K562 (cell line): ENCODE data around the gene RHBDF2. TPM values are rescaled to one million over a fixed set of nuclear protein-coding genes. Genes with fewer than 3 reads are reported as not detected.

ENCODE experiments used
- ATF4 ChIP-seq: fragments of 450-650 bp; formaldehyde crosslinking; IDR thresholded peaks from 2 replicates; pipeline ENCODE4 v1.4.0; 2022; ENCODE audit warnings: mild to moderate bottlenecking, moderate library complexity
- BRF1 ChIP-seq: IDR thresholded peaks from 3 replicates; pipeline ENCODE4 v1.6.1; 2011; ENCODE audit warnings: borderline replicate concordance, mild to moderate bottlenecking; ENCODE audit not compliant: insufficient read length; ENCODE audit errors: extremely low read depth
- CHD4 ChIP-seq: fragments of 200-600 bp; sonication (generic); IDR thresholded peaks from 3 replicates; pipeline ENCODE4 v1.6.1; 2012; ENCODE audit warnings: low read depth, mild to moderate bottlenecking, mixed read lengths, low read length, inconsistent platforms; ENCODE audit not compliant: insufficient read depth, insufficient replicate concordance, poor library complexity, severe bottlenecking
- CREM ChIP-seq: IDR thresholded peaks from 2 replicates; pipeline ENCODE4 v1.6.1; 2014; ENCODE audit warnings: antibody characterized with exemption, low read depth
- ERF ChIP-seq: fragments of 450-650 bp; formaldehyde crosslinking; IDR thresholded peaks from 2 replicates; pipeline ENCODE4 v1.4.0; 2020; ENCODE audit warnings: mild to moderate bottlenecking, mixed read lengths
- FIP1L1 ChIP-seq: fragments of 200-400 bp; formaldehyde crosslinking; IDR thresholded peaks from 2 replicates; pipeline ENCODE4 v1.6.1; 2018; ENCODE audit warnings: mild to moderate bottlenecking, low read depth, low read length; ENCODE audit not compliant: poor library complexity, severe bottlenecking
- IRF2 ChIP-seq: sonication (generic); formaldehyde crosslinking; IDR thresholded peaks from 2 replicates; pipeline ENCODE4 v1.8.1; 2022; ENCODE audit warnings: mild to moderate bottlenecking, missing genetic modification reagents
- PCBP1 ChIP-seq: fragments of 200-400 bp; formaldehyde crosslinking; IDR thresholded peaks from 2 replicates; pipeline ENCODE4 v1.6.1; 2018; ENCODE audit warnings: mild to moderate bottlenecking, low read depth, low read length; ENCODE audit not compliant: poor library complexity, severe bottlenecking
- POLR2G ChIP-seq: fragments of 200-400 bp; formaldehyde crosslinking; IDR thresholded peaks from 2 replicates; pipeline ENCODE4 v1.6.1; 2017; ENCODE audit warnings: low read depth, mild to moderate bottlenecking, antibody characterized with exemption, low read length, moderate library complexity
- PTBP1 ChIP-seq: fragments of 200-400 bp; formaldehyde crosslinking; IDR thresholded peaks from 2 replicates; pipeline ENCODE4 v1.6.1; 2017; ENCODE audit warnings: low read depth, low read length
- PURB ChIP-seq: sonication (generic); formaldehyde crosslinking; IDR thresholded peaks from 2 replicates; pipeline ENCODE4 v1.9.0; 2021; ENCODE audit warnings: low read depth, mild to moderate bottlenecking, missing genetic modification reagents
- RBM22 ChIP-seq: fragments of 200-400 bp; formaldehyde crosslinking; IDR thresholded peaks from 2 replicates; pipeline ENCODE4 v1.6.1; 2018; ENCODE audit warnings: low read length, low read depth; ENCODE audit not compliant: poor library complexity, severe bottlenecking
- SRSF3 ChIP-seq: fragments of 200-400 bp; formaldehyde crosslinking; IDR thresholded peaks from 2 replicates; pipeline ENCODE4 v1.6.1; 2016; ENCODE audit warnings: mild to moderate bottlenecking, low read length, moderate library complexity; ENCODE audit not compliant: insufficient read depth
- TAL1 ChIP-seq: fragments of 450-650 bp; IDR thresholded peaks from 2 replicates; pipeline ENCODE4 v1.6.1; 2016; ENCODE audit warnings: mild to moderate bottlenecking
- YY1 ChIP-seq, 3 experiments: IDR thresholded peaks; 2 replicates each; pipeline ENCODE4 v1.6.1; 2011; ENCODE audit warnings: low read length in 2 of 3, mild to moderate bottlenecking in 2 of 3, moderate library complexity in 2 of 3, borderline replicate concordance in 1 of 3, control low read depth in 1 of 3, low read depth in 1 of 3; ENCODE audit not compliant: insufficient read depth in 3 of 3, insufficient replicate concordance in 2 of 3, control insufficient read depth in 1 of 3, insufficient read length in 1 of 3; ENCODE audit errors: extremely low read depth in 1 of 3
- ZNF12 ChIP-seq: sonication (generic); formaldehyde crosslinking; IDR thresholded peaks from 2 replicates; pipeline ENCODE4 v1.4.0; 2020; ENCODE audit warnings: mild to moderate bottlenecking, missing genetic modification reagents
- ZNF197 ChIP-seq: fragments of 200-800 bp; sonication (Bioruptor generic); IDR thresholded peaks from 2 replicates; pipeline ENCODE4 v1.6.1; 2016; ENCODE audit warnings: low read depth, missing genetic modification characterization, missing compliant biosample characterization
- ZNF324 ChIP-seq: fragments of 250-450 bp; sonication (Bioruptor Pico); IDR thresholded peaks from 2 replicates; pipeline ENCODE4 v1.4.0; 2020; ENCODE audit warnings: mild to moderate bottlenecking
- polyA plus RNA-seq, 8 experiments: library from polyadenylated mRNA; depleted of rRNA in 4 of 8; stranded (reverse) in 5 of 8; unstranded in 3 of 8; fragments of >200 nt; fragmentation: Nextera tagmentation in 2 of 8; fragmentation: Illumina TruSeq in 1 of 8; extraction: Ambion mirVana in 2 of 8; extraction: Trizol in 1 of 8; gene quantifications; 2 replicates each; pipeline versions ENCODE4 v1.2.1 to v1.2.3, GENCODE V29; 2011 to 2014; ENCODE audit warnings: inconsistent platforms in 1 of 8, missing spikeins in 1 of 8
- total RNA-seq, 7 experiments: library from RNA; depleted of rRNA in 6 of 7; stranded (reverse); fragments of >200 nt in 6 of 7; fragmentation: Illumina TruSeq in 2 of 7; extraction: Trizol in 2 of 7; gene quantifications; 2 replicates each; pipeline versions ENCODE4 v1.2.1 to v1.2.3, GENCODE V29; 2011 to 2021; ENCODE audit warnings: low replicate concordance in 1 of 7
- TF ChIP-seq, protein P1 (sequence below): fragments of 450-650 bp; IDR thresholded peaks from 2 replicates; pipeline ENCODE4 v1.6.1; 2018; ENCODE audit warnings: mild to moderate bottlenecking, low read depth; ENCODE audit not compliant: partially characterized antibody
- TF ChIP-seq, protein P2 (sequence below): sonication (generic); formaldehyde crosslinking; IDR thresholded peaks from 2 replicates; pipeline ENCODE4 v1.8.1; 2023; ENCODE audit warnings: mild to moderate bottlenecking, missing genetic modification reagents
- TF ChIP-seq, protein P3 (sequence below), 2 experiments: fragments of 250-450 bp in 1 of 2; fragments of 450-650 bp in 1 of 2; sonication (Bioruptor Pico) in 1 of 2; IDR thresholded peaks; 2 replicates each; pipeline versions ENCODE4 v1.6.1 to v1.8.0; 2016 to 2021; ENCODE audit warnings: mild to moderate bottlenecking in 2 of 2, moderate library complexity in 2 of 2, missing compliant biosample characterization in 1 of 2, missing genetic modification characterization in 1 of 2

RHBDF2 gene
- total and polyA plus RNA-seq, 9 of the 15 experiments (the other 6 are each of a cell fraction or from before 2014, with no cell fraction given) = 0.04 to 2.8 (median 1.1) TPM

GRCh38 chr17:76452660-76453430 is 48.4 kb downstream of the RHBDF2 start, which contains the start of gene UBE2O (continued):
- TF ChIP-seq, protein P1, sequence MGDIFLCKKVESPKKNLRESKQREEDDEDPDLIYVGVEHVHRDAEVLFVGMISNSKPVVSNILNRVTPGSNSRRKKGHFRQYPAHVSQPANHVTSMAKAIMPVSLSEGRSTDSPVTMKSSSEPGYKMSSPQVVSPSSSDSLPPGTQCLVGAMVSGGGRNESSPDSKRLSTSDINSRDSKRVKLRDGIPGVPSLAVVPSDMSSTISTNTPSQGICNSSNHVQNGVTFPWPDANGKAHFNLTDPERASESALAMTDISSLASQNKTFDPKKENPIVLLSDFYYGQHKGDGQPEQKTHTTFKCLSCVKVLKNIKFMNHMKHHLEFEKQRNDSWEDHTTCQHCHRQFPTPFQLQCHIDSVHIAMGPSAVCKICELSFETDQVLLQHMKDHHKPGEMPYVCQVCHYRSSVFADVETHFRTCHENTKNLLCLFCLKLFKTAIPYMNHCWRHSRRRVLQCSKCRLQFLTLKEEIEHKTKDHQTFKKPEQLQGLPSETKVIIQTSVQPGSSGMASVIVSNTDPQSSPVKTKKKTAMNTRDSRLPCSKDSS = no peak
- TF ChIP-seq ZNF324 (CRISPR knock-in tag) (no peak), PURB (CRISPR knock-in tag) (no peak), IRF2 (CRISPR knock-in tag) (no peak), YY1 (IDR thresholded peaks at IDR 0.05; ENCODE audit: borderline replicate concordance in 1 of 3, control insufficient read depth in 1 of 3, extremely low read depth in 1 of 3, insufficient read depth in 3 of 3, insufficient read length in 1 of 3, insufficient replicate concordance in 2 of 3, low read depth in 1 of 3, low read length in 2 of 3) (peak; percentile 62 to 92 (median 90)), ZNF12 (0 out of 2 replicates have a peak, but pooled peaks have one; percentile 16), ERF (CRISPR knock-in tag) (0 out of 2 replicates have a peak, but pooled peaks have one; percentile 31), PTBP1 (no peak), ATF4 (CRISPR knock-in tag) (no peak), BRF1 (no peak), TAL1 (no peak), PCBP1 (peak; percentile 21), CREM (peak; percentile 93), SRSF3 (no peak), CHD4 (no peak), FIP1L1 (no peak), POLR2G (peak; percentile 93), RBM22 (peak; percentile 100), ZNF197 (CRISPR knock-in tag) (no peak)
- TF ChIP-seq, protein P2, sequence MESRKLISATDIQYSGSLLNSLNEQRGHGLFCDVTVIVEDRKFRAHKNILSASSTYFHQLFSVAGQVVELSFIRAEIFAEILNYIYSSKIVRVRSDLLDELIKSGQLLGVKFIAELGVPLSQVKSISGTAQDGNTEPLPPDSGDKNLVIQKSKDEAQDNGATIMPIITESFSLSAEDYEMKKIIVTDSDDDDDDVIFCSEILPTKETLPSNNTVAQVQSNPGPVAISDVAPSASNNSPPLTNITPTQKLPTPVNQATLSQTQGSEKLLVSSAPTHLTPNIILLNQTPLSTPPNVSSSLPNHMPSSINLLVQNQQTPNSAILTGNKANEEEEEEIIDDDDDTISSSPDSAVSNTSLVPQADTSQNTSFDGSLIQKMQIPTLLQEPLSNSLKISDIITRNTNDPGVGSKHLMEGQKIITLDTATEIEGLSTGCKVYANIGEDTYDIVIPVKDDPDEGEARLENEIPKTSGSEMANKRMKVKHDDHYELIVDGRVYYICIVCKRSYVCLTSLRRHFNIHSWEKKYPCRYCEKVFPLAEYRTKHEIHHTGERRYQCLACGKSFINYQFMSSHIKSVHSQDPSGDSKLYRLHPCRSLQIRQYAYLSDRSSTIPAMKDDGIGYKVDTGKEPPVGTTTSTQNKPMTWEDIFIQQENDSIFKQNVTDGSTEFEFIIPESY (CRISPR knock-in tag) = no peak
- TF ChIP-seq, protein P3, sequence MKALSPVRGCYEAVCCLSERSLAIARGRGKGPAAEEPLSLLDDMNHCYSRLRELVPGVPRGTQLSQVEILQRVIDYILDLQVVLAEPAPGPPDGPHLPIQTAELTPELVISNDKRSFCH (CRISPR knock-in tag; IDR thresholded peaks at IDR 0.05) = no peak
- TF ChIP-seq, protein P3 (tag; IDR thresholded peaks at IDR 0.05) = 0 out of 2 replicates have a peak, but pooled peaks have one; percentile 36
